C4-2B (cell line): ENCODE measurements around the gene ASXL3.

ENCODE experiments used
- H3K27ac ChIP-seq: fragments of 450-650 bp; 2 replicates; pipeline ENCODE4 v1.5.1; 2017
- CTCF ChIP-seq: fragments of 450-650 bp; conservative IDR thresholded peaks from 2 replicates; pipeline ENCODE4 v1.5.1; 2017; ENCODE audit warnings: mild to moderate bottlenecking
- ZFX ChIP-seq: fragments of 450-650 bp; IDR thresholded peaks from 2 replicates; pipeline ENCODE4 v1.6.1; 2017

Gene ASXL3

GRCh38 chr18:33755931-33756560 is 178.0 kb downstream of the ASXL3 start:
- no peak overlapping the region for H3K27ac ChIP-seq
- TF ChIP-seq ZFX (no peak), CTCF (no peak)

GRCh38 chr18:33757037-33757436 is 179.0 kb downstream of the ASXL3 start:
- TF ChIP-seq CTCF (no peak), ZFX (no peak)
- no peak overlapping the region for H3K27ac ChIP-seq

GRCh38 chr18:33761363-33761762 is 183.3 kb downstream of the ASXL3 start:
- peak; percentile 48 for TF ChIP-seq CTCF
- TF ChIP-seq ZFX: no peak
- no peak overlapping the region for H3K27ac ChIP-seq

GRCh38 chr18:33781429-33781828 is 203.4 kb downstream of the ASXL3 start:
- TF ChIP-seq CTCF: no peak
- TF ChIP-seq ZFX: no peak
- no peak overlapping the region for H3K27ac ChIP-seq
